Measurements from ENCODE around the gene PGLYRP2.

PGLYRP2 gene

DNA sequence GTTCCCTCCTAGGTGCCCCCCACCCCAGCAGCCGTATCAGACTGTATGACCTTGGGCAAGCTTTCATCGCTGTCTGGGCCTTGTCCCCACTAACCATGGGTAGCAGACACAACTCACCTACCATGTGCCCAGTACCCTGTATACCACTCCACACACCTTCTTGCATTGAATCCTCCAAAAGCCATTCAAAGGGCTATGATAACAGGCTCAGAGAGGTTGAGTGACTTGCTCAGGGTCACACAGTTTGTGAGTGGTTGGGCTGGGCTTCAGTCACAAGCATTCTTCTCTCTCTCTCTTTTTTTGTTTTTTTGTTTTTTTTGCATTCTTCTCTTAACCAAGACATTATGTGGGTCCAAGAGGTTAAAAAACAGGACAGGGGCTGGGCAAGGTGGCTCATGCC is 17.6 kb downstream of the PGLYRP2 start:
- in situ Hi-C loops (cut with MboI; ENCODE audit: low pct_unique_long_range_greater_than_20kb, low sequenced_read_pairs): no loop called here
- no peak for DNase-seq

DNA sequence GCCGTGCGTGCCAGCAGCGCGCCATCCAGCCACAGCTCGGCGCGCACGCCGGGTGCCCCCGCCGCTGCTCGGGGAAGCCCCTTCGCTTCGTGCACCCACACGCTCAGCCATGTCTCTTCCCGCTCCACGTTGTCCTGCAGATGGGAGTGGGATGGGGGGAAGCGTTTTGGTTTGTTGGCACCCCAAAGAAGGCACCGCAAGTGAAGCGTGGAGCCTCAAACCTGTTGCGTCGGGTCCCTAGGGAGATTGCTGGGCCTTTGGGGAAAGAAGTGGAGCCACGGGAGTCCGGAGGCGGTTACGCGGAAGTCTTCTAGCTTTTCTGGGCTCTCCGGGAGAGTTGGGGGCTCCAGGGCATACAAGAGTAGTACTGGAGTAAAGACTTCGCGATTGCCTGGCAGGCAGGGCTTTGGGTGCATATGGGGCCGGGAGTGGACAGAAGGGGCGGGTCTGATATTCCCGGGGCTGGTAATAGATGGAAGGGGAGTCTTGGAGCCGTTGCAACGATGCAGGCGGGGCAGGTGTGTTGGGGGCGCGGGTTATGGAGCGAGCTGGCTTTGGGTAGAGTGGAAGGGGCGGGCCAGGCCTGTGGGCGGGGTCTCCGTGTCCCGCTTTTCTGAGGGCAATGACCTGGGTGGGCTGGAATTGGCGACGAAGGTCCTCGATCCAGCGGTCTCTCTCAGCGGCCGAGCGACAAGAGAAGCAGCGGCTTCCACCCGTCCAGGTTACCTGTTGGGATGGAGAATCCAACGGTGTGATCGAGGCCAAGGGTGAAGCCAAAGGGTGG is 21.4 kb downstream of the PGLYRP2 start:
- in situ Hi-C loops (cut with MboI; ENCODE audit: low pct_unique_long_range_greater_than_20kb, low sequenced_read_pairs): no loop called here
- no peak for DNase-seq

DNA sequence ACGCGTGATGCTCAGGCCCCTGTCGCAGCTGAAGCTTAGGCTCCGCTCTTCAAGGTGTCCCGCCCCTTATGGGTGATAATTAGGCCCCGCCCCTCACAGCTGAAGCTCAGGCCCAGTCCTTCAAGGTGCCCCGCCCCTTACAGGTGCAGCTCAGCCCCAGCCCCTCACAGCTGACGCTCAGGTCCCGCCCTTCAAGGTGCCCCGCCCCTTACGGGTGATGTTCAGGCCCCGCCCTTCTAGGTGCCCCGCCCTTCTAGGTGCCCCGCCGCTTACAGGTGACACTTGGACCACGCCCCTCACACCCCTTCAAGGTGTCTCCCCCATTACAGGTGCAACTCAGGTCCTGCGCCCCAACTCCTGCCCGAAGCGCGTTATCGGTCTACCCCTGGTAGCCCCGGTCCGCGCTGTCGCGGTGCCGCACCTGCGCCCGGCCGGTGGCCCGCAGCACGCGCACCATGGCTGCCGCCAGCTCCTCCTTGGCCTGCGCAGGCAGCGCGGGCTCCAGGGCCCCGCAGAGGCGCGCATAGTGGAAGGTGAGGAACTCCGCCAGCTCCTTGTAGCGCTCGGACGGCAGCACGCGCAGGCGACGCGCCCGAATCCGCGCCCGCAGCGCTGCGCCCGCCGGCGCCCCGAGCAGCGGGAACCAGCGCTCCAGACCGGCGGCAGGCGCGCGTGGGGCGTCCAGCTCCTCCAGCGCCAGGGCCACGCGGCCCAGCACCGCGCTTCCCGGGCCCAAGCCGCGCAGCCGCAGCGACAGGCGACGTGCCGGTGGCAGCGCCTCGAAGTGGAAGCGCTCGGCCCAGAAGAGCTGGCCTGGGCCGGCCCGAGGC is 22.2 kb downstream of the PGLYRP2 start:
- DNase-seq: no peak
- in situ Hi-C loops (cut with MboI; ENCODE audit: low pct_unique_long_range_greater_than_20kb, low sequenced_read_pairs): no loop called here

DNA sequence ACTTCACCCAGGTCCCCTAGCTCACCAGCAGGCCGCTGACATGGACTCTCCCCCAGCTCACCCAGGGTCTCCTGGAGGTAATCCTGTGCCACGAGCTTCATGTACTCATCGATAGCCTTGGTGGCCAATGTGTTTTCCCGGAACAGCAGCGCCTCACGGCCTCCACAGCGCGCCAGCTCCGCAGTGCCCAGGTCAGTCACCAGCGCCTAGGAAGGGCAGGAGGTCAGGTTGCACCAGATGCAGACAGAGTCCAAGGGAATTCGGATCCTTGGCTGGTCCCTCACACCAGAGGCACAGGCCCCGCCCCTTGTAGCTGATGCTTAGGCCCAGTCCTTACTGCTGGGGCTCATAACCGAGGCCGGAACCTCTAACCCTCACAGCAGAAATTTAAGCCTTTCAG is 22.9 kb downstream of the PGLYRP2 start:
- in situ Hi-C loops (cut with MboI; ENCODE audit: low pct_unique_long_range_greater_than_20kb, low sequenced_read_pairs): no loop called here
- DNase-seq: no peak

DNA sequence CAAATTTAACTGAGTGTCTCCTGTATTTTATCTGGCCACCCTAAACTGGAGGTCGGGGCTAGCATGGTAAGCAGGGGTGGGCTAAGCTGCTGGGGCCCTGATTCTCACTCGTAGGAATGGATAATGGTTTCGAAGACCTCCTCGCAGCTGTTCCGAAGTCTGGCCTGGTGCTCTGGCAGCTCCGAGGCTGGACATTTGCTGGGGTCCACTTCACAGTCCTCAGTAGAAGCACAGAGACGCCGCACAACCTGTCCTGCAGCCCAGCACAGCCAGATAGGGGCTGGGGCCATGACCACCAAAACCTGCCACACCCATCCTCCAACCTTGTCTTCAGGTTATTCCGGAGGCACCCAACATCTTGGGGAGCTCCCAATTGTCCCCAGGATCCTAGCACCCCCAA is 23.3 kb downstream of the PGLYRP2 start:
- DNase-seq: no peak
- in situ Hi-C loops (cut with MboI; ENCODE audit: low pct_unique_long_range_greater_than_20kb, low sequenced_read_pairs): no loop called here

DNA sequence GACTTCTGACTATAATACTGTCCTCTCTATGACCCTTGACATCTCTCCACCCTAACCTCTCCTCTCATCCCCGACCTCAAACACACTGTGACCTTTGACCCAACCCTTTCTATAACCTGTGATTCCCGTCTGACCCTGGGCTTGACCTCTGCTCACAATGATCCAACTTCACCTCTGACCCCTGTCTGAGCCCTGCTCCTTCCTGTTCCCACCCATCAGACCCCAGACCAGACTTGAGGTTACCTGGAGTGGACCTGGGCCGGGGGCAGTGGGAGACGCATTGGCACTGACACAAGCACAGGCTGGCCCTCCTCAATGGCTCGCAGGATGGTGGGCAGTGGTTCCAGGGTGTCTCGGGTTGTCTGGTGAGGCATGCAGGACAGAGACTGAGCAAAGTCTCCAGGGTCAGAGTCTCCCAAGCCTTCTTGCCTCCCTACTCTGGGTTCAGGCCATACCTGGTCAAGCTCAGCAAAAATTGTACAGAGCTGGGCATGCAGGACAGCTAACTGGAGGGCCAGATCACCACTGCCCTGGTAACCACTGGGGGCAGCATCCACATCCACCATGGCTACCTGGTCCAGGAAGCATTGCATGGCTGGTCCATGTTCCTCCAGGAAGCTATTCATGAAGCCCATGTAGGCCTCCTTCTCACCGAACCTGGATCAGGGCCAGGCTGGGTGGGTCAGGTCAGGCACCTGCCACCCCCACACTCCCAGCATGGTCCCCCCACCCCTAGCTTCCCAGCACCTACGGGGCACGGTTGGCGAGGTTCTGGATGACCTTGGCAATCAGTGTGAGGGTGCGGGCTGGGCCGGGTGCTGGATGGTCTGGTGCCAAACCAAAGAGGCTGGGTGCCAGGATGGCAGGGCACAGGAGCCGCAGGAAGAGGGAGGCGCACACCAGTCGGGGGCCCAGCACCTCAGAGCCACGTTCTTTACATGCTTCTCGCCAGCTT is 25.1 kb downstream of the PGLYRP2 start:
- in situ Hi-C loops (cut with MboI; ENCODE audit: low pct_unique_long_range_greater_than_20kb, low sequenced_read_pairs): no loop called here
- no peak for DNase-seq

DNA sequence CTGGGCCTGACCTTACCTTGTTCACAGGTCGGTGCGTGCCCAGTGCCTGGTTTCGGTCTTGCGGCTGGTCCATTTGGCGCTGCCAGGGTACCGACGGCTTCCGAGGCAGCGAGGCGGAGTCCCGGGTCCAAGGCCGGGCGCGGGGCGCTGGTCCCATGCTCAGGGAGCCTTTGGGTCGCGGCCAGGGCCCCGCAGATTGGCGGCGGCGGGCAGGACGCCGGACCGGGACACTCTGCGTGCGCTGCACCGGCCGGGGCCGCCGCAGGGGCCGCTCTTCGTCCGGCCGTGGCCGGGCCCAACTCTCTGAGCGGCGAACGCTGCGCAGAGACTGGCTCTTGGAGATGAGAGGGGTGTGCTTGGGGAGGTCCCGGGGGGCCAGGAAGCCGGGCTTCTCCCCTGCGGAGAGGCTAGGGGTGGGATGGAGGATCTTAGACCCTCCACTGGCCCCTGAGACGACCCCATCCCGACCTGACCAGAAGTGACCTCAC is 26.2 kb downstream of the PGLYRP2 start:
- DNase-seq: no peak
- in situ Hi-C loops (cut with MboI; ENCODE audit: low pct_unique_long_range_greater_than_20kb, low sequenced_read_pairs): no loop called here

DNA sequence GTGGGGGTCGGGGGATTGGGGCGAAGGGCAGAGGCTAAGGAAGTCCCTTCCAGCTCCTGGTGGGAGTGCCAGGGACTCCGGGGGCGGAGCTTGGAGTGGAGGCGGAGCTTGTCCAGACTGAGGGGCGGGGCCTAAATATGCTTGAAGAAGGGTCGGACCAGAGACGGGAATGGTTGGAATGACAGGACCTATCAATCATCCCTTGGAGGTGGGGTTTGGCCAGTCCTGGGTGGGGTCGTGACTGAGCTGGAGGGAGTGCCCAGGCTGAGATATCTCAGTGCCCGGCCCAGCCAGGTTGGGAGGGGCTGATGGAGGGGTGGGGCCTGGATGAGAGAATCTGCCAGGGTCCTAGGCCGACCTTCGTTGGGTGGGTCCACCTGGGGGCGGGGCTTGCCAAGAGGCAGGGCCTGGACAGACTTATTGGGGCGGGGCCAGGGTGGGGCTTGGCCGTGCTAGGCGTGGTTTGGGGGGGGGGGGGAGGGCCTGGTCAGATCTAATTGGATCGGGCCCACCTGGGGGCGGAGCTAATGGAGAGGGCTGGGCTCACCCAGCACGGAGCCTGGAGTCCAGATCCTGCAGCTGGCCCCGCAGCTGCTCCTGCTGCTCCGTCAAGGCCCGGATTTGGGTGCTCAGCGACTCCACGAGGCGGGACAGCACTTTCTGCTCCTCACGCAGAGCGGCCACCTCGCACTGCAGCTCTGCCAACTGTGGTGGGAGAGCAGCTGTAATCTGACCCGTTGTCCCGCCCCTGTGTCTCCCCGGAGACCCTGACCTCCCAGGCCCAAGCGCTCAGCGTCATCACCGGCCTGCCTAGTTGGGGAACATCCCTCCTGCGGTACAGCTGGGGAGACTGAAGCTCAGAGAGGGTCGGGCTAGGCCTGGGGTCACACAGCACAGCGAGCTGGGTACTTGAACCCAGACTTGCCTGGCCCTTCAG is 26.9 kb downstream of the PGLYRP2 start:
- in situ Hi-C loops (cut with MboI; ENCODE audit: low pct_unique_long_range_greater_than_20kb, low sequenced_read_pairs): no loop called here
- DNase-seq: peak; percentile 63

DNA sequence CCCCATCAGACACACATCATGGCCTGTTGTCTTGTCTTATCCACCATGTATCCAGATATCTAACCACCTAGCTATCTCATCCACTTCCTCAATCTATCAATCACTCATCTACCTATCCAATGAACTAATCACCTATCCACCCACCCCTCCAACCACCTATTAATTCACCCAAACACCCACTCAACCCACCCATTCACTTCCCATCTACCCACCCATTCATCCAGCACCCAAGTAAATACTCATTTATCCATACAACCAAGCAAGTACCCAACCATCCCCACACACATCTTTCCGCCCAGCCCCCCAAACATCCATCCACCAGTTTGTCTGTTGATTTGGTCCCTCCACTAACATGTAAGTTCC is 28.8 kb downstream of the PGLYRP2 start:
- DNase-seq: no peak
- in situ Hi-C loops (cut with MboI; ENCODE audit: low pct_unique_long_range_greater_than_20kb, low sequenced_read_pairs): no loop called here

DNA sequence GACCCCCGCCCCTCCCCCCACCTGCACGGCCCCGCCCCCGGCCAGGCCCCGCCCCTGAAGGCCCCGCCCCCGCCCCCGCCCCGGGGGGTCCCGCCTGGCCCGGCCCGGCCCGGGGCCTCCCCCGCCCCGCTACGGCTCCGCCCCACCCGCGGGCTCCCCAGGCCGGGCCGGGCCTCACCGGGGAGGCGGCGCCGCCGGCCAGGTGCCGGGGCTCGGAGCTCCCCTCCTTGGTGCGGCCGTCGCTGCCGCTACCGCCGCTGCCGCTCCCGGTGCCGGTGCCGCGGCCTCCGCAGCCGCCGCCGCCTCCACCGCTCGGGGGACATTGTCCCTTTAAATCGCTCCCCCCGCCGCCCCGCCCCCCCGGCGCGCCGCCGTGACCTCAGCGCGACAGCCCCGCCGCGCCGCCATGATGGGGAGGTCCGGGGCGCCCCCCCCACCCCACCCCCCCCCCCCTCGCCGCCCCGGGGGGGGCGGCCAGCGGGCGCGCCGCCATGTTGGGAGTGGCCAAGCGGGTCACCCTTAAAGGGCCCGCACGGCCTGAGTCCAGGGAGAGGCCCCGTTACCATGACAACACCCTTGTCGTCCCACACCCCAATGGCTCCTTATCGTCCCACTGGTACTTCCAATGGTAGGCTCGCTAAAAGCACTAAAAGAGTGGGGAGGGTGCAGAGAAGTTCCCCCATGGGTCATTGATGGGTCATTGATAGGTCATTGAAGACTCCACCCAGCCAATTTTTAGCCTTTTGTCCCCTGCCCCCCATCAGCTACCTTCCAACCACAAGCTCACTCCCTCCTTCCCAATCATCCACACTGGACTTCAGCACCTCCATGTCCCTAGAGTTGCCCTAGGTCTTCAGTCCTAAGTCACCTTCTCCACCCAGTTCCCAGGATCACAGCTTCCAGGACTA is 29.4 kb downstream of the PGLYRP2 start, which contains the start of gene WIZ:
WIZ (minus strand) TSS at position 337 of the 908 bp plus-strand sequence. CDS start 1,649 bp downstream, outside the sequence.
- DNase-seq: peak; percentile 26
- in situ Hi-C loops (cut with MboI; ENCODE audit: low pct_unique_long_range_greater_than_20kb, low sequenced_read_pairs): no loop called here

DNA sequence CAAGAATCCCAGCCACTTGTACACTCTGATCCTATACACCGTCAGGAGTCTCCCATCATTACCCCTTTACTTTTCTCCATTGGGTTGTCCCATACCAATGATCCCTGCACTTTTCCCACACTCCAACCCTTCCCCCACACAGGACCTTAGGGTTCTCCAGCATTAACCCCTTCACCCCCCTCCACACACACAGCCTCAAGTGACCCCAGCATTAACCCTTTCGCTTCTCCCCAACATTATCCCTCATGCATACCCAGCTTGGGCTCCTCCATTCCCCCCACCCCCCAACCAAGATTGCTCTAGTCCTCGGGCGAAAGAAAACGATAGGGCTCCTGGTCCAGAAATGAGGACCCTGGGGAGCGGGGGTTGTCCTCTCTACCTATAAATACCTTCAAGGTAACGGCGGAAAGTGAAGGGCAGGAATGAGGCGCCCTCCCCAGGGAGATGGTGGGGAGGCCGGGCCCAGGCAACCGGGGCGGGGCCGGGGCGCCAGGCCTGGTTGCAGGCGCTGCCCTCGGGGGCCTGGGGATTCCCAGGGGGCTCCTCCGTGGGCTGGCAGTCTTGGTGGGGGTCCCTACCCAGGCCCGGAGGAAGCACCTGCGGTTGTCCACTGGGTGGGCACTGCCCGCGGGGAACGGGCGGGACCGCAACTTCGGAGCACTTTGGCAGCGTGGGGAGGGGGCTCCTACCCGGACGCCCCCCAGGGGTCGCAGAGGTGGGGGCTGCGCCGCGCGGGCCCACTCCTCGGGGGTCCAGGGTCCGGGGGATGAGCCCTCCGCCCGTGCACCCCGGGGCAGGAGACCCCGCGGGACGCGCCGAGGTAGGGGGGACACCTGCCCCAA is 30.3 kb downstream of the PGLYRP2 start:
- no peak for DNase-seq
- in situ Hi-C loops (cut with MboI; ENCODE audit: low pct_unique_long_range_greater_than_20kb, low sequenced_read_pairs): no loop called here

DNA sequence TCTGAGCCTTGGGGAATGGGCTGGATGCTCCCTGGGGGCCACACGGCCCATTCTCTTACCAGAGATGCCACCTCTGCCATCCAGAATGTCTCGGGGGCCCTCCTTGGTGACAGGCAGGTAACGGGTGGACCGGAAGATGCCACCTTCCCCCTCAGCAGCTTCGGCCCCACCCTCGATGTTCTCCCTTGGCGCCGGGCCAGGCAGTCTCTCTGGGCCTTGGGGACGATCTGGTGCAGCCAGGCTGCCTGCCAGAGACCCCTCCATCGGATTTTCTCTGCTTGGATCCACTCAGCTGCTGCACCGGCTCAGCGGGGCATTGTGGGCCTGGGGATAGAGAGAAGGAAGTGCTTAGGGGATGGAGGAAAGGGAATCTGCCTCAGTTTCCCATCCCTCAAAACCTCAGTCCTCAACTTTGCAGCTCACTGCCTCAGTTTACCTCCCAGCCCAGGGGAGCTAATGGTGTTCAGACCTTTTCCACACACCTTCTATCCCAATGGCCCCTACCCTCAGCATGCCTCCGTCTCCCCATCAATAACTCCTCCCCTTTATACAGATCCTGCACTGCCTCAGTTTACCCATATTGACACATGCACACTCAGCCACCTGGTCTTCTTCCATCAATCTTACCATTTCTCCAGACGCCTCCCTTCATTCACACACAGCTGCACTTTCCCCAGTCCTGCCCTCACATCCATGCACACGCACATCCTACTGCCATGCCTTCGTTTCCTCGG is 31.1 kb downstream of the PGLYRP2 start:
- no peak for DNase-seq
- in situ Hi-C loops (cut with MboI; ENCODE audit: low pct_unique_long_range_greater_than_20kb, low sequenced_read_pairs): no loop called here

DNA sequence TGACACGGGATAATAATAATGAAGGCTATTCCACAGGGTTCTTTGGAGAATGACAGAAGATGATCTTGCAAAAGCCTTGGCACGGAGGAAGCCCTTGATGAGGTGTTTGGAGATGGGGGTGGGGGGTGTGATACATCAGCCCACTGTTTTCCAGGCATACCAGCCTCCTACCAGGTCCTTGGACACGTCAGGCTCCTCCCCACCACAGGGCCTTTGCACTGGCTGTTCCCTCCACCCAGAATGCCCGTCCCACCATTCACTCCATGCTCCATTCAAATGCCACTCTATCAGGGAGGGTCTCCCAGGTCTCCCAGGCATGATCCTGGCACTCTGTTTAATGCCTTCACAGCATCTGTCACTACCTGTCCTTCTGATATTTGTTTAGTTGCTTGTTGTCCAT is 32.2 kb downstream of the PGLYRP2 start:
- no peak for DNase-seq
- in situ Hi-C loops (cut with MboI; ENCODE audit: low pct_unique_long_range_greater_than_20kb, low sequenced_read_pairs): no loop called here

DNA sequence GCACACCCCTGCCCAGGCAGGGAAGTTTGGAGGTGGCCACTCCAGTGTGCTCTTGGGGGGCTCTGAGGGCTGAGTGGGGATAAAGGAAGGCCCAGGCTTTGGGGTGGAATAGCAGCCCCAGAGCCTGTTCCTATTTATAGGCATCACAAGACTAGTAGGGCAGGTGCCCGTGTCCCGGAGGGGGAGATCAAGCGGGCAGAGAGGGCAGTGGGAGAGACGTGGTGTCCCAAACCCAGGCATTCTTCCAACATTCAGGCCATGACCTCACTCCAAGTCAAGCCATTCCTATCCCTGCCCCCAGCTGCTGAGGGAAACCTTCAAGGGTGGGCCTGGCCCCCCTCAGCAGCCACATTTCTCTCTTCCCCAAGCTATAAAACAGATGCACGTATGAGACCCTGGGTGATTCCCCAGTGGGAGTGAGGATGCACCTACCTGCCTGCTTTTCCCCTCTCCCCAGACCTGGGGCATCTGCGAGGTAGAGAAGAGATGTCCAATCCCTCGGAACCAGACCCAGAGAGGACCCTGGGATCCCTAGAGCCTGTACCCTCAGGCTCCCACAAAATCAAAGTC is 33.4 kb downstream of the PGLYRP2 start:
- DNase-seq: no peak
- in situ Hi-C loops (cut with MboI; ENCODE audit: low pct_unique_long_range_greater_than_20kb, low sequenced_read_pairs): no loop called here

DNA sequence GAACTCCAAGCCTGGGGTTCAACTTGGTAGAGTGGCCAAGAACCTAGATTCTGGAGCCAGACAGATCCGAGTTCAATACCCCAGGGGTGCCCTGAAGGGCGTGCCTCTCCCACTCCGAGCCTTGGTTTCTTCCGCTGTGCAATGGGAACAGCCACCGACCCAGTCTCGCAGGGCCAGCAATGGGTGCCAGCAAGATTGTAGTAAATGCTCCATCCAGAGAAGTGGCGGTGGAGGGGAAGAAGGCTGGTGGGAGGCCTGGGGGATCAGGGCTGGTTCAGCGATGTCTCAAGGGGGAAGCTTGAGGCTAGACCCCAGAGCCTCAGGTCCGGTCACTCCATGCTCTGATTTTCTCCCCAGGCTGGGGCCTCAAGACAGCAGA is 34.1 kb downstream of the PGLYRP2 start:
- DNase-seq: no peak
- in situ Hi-C loops (cut with MboI; ENCODE audit: low pct_unique_long_range_greater_than_20kb, low sequenced_read_pairs): no loop called here

Measured in KBM-7 (cell line).